K562 (cell line): ENCODE data around the gene JHY. TPM values are rescaled to one million over a fixed set of nuclear protein-coding genes. Genes with fewer than 3 reads are reported as not detected.

Source experiments
- ATAC-seq: fragments of 200-7000 bp; cut with Tn5 transposase; 3 replicates; pipeline ENCODE4 v1.9.1; 2020; ENCODE audit warnings: moderate library complexity
- BruUV-seq: library from RNA; stranded (reverse); fragments of 400-500 nt; replicated peaks from 2 replicates; lab custom pipeline; 2021; lab: Mats Ljungman, UMichigan
- CTCF ChIA-PET: fragments of 300-600 bp; formaldehyde crosslinking; extraction: SDS; loops from one replicate; lab custom pipeline; 2021; ENCODE audit warnings: low intra/inter-chr PET ratio; lab: Yijun Ruan, JAX
- POLR2A ChIA-PET: fragments of 300-600, 350-650 bp; sonication (Branson Sonifier 250); formaldehyde crosslinking; extraction: SDS; loops from one replicate; lab custom pipeline; 2021; ENCODE audit warnings: antibody characterized with exemption, inconsistent platforms; lab: Yijun Ruan, JAX
- DNase-seq, 4 experiments: peaks; one replicate each; pipeline versions ENCODE4 v3.0.0 to v3.0.0-alpha.2; 2011 to 2018; ENCODE audit warnings: low spot score in 3 of 4, mixed read lengths in 3 of 4; ENCODE audit errors: extremely low read depth in 1 of 4
- FAIRE-seq: peaks from 2 replicates; lab custom pipeline; 2011; peaks lifted over from hg19 to GRCh38; lab: Jason Lieb, UNC
- H2AFZ ChIP-seq: 2 replicates; pipeline ENCODE4 v1.6.0; 2011; ENCODE audit warnings: low read depth, low read length, control low read depth, inconsistent platforms
- H3K27ac ChIP-seq: fragments of 200-600 bp; 3 replicates; pipeline ENCODE4 v1.8.0; 2011; ENCODE audit warnings: low read depth, mild to moderate bottlenecking, control low read depth, inconsistent platforms, low read length, moderate library complexity, mixed read lengths; ENCODE audit errors: extremely low read depth
- H3K27me3 ChIP-seq, 2 experiments: fragments of 300-600 bp in 1 of 2; 2 replicates in 1 of 2; 3 replicates in 1 of 2; pipeline versions ENCODE4 v1.6.0 to v1.8.0; 2011; ENCODE audit warnings: inconsistent platforms in 2 of 2, low read length in 2 of 2, mild to moderate bottlenecking in 1 of 2, mixed read lengths in 1 of 2, moderate library complexity in 1 of 2; ENCODE audit not compliant: control insufficient read depth in 2 of 2, insufficient read depth in 2 of 2
- H3K36me3 ChIP-seq: fragments of 300-600 bp; 3 replicates; pipeline ENCODE4 v1.8.0; 2011; ENCODE audit warnings: mild to moderate bottlenecking, low read length, inconsistent platforms; ENCODE audit not compliant: control insufficient read depth, insufficient read depth
- H3K4me1 ChIP-seq, 2 experiments: fragments of 200-600 bp in 1 of 2; replicated peaks in 1 of 2; 2 replicates in 1 of 2; 3 replicates in 1 of 2; pipeline versions ENCODE4 v1.5.1 to v1.8.0; 2011; ENCODE audit warnings: inconsistent platforms in 2 of 2, low read length in 2 of 2, mild to moderate bottlenecking in 1 of 2, mixed read lengths in 1 of 2, moderate library complexity in 1 of 2; ENCODE audit not compliant: control insufficient read depth in 2 of 2, insufficient read depth in 2 of 2
- H3K4me2 ChIP-seq: 2 replicates; pipeline ENCODE4 v1.6.1; 2011; ENCODE audit warnings: low read length, control low read depth, inconsistent platforms, mixed read lengths; ENCODE audit not compliant: insufficient read depth
- H3K4me3 ChIP-seq: fragments of 200-600 bp; sonication (generic), shearing (Covaris generic); 2 replicates; pipeline ENCODE4 v1.5.1; 2016; ENCODE audit warnings: control low read depth, inconsistent platforms
- H3K79me2 ChIP-seq: fragments of 200-600 bp; 3 replicates; pipeline ENCODE4 v1.8.0; 2011; ENCODE audit warnings: low read length, inconsistent platforms; ENCODE audit not compliant: control insufficient read depth, insufficient read depth
- H3K9ac ChIP-seq, 2 experiments: 2 replicates each; pipeline versions ENCODE4 v1.6.0 to v1.6.1; 2011; ENCODE audit warnings: low read depth in 2 of 2, low read length in 2 of 2, control low read depth in 1 of 2, inconsistent platforms in 1 of 2, mild to moderate bottlenecking in 1 of 2, mixed read lengths in 1 of 2; ENCODE audit not compliant: insufficient read depth in 1 of 2
- H3K9me1 ChIP-seq: one replicate; pipeline ENCODE4 v1.6.0; 2011; ENCODE audit warnings: inconsistent platforms, mild to moderate bottlenecking, low read length, moderate library complexity; ENCODE audit not compliant: control insufficient read depth, insufficient read depth
- H3K9me3 ChIP-seq: replicated peaks from 2 replicates; pipeline ENCODE4 v1.5.1; 2011; ENCODE audit warnings: low read depth, low read length, inconsistent platforms; ENCODE audit not compliant: control insufficient read depth, insufficient read depth
- H4K20me1 ChIP-seq: replicated peaks from 2 replicates; pipeline ENCODE4 v1.6.1; 2011; ENCODE audit warnings: low read length, inconsistent platforms, mixed read lengths; ENCODE audit not compliant: control insufficient read depth, insufficient read depth
- ATF1 ChIP-seq, 2 experiments: fragments of 450-650 bp in 1 of 2; IDR thresholded peaks; 2 replicates each; pipeline ENCODE4 v1.6.1; 2016; ENCODE audit warnings: missing compliant biosample characterization in 1 of 2, missing genetic modification characterization in 1 of 2
- CC2D1A ChIP-seq: fragments of 450-650 bp; IDR thresholded peaks from 2 replicates; pipeline ENCODE4 v1.6.1; 2017; ENCODE audit warnings: mild to moderate bottlenecking
- CEBPB ChIP-seq: fragments of 450-650 bp; IDR thresholded peaks from 2 replicates; pipeline ENCODE4 v1.6.1; 2016; ENCODE audit warnings: missing genetic modification characterization, missing compliant biosample characterization
- KHSRP ChIP-seq: fragments of 450-650 bp; IDR thresholded peaks from 2 replicates; pipeline ENCODE4 v1.6.1; 2017
- MAZ ChIP-seq, 2 experiments: fragments of 450-650 bp in 1 of 2; sonication (generic) in 1 of 2; formaldehyde crosslinking; IDR thresholded peaks in 1 of 2; conservative IDR thresholded peaks in 1 of 2; 2 replicates each; pipeline versions ENCODE4 v1.4.0 to v1.5.0; 2020; ENCODE audit warnings: mild to moderate bottlenecking in 1 of 2, missing genetic modification reagents in 1 of 2
- POLR3G ChIP-seq: IDR thresholded peaks from 2 replicates; pipeline ENCODE4 v1.6.1; 2011; ENCODE audit not compliant: insufficient read length, insufficient replicate concordance; ENCODE audit errors: extremely low read depth
- TCFL5 ChIP-seq: fragments of 250-450 bp; sonication (Bioruptor Pico); conservative IDR thresholded peaks from 2 replicates; pipeline ENCODE4 v1.6.1; 2021; ENCODE audit warnings: mild to moderate bottlenecking, moderate library complexity, matching md5 sums
- ZNF23 ChIP-seq: fragments of 250-450 bp; sonication (Bioruptor Pico); IDR thresholded peaks from 2 replicates; pipeline ENCODE4 v1.4.0; 2020; ENCODE audit warnings: mild to moderate bottlenecking
- ZNF384 ChIP-seq: IDR thresholded peaks from 2 replicates; pipeline ENCODE4 v1.6.1; 2012; ENCODE audit warnings: low read depth, low read length, improper control_type of control experiment
- WGBS: fragments of 100-300 bp; shearing (Covaris generic); methylation state at CpG from one replicate; pipeline ENCODE4 v1.1.6; 2016; ENCODE audit warnings: low coverage, mixed read lengths; ENCODE audit not compliant: insufficient coverage; ENCODE audit errors: missing lambda C conversion rate; 5-methylcytosine and 5-hydroxymethylcytosine counted together
- in situ Hi-C: fragments of 300-500 bp; cut with MboI; formaldehyde crosslinking; loops from 4 replicates; pipeline ENCODE4 v1.15.0; 2018; ENCODE audit warnings: inconsistent platforms, mixed read lengths
- intact Hi-C: fragments of 100-400 bp; cut with micrococcal nuclease; formaldehyde crosslinking; loops from 2 replicates; pipeline ENCODE4 v1.14.2; 2022
- polyA plus RNA-seq, 8 experiments: library from polyadenylated mRNA; depleted of rRNA in 4 of 8; stranded (reverse) in 5 of 8; unstranded in 3 of 8; fragments of >200 nt; fragmentation: Nextera tagmentation in 2 of 8; fragmentation: Illumina TruSeq in 1 of 8; extraction: Ambion mirVana in 2 of 8; extraction: Trizol in 1 of 8; gene quantifications; 2 replicates each; pipeline versions ENCODE4 v1.2.1 to v1.2.3, GENCODE V29; 2011 to 2014; ENCODE audit warnings: inconsistent platforms in 1 of 8, missing spikeins in 1 of 8
- total RNA-seq, 7 experiments: library from RNA; depleted of rRNA in 6 of 7; stranded (reverse); fragments of >200 nt in 6 of 7; fragmentation: Illumina TruSeq in 2 of 7; extraction: Trizol in 2 of 7; gene quantifications; 2 replicates each; pipeline versions ENCODE4 v1.2.1 to v1.2.3, GENCODE V29; 2011 to 2021; ENCODE audit warnings: low replicate concordance in 1 of 7
- TF ChIP-seq, protein P1 (sequence below): fragments of 450-650 bp; IDR thresholded peaks from 2 replicates; pipeline ENCODE4 v1.6.1; 2017; ENCODE audit warnings: antibody characterized with exemption, mild to moderate bottlenecking
- TF ChIP-seq, protein P2 (sequence below): IDR thresholded peaks from 2 replicates; pipeline ENCODE4 v1.6.1; 2011; ENCODE audit not compliant: insufficient read length; ENCODE audit errors: extremely low read depth
- TF ChIP-seq, protein P3 (sequence below): sonication (generic); formaldehyde crosslinking; IDR thresholded peaks from 2 replicates; pipeline ENCODE4 v1.8.1; 2023; ENCODE audit warnings: mild to moderate bottlenecking, missing genetic modification reagents

JHY gene
- total and polyA plus RNA-seq, 9 of the 15 experiments (the other 6 are each of a cell fraction or from before 2014, with no cell fraction given): not detected

GRCh38 chr11:122852074-122852795 lies 30.3 kb upstream of the JHY start:
- Histone ChIP-seq H3K4me2 (no peak overlapping the region), H3K9ac (no peak overlapping the region), H3K36me3 (no peaks in the 10 kb centered on the region), H3K9me3 (no peaks in the 10 kb centered on the region), H3K27me3 (no peaks in the 10 kb centered on the region; a peak in 2 of 5 replicates), H3K9me1 (no peaks in the 10 kb centered on the region), H4K20me1 (no peaks in the 10 kb centered on the region; the same call in 1 of the 2 replicates), H3K4me1 (no peaks in the 10 kb centered on the region; a peak in 1 of 5 replicates), H3K79me2 (no peaks in the 10 kb centered on the region), H2AFZ (no peak overlapping the region), H3K4me3 (no peak overlapping the region), H3K27ac (no peak overlapping the region)
- in situ Hi-C loops: no loop called here
- ATAC-seq (no peak), FAIRE-seq (no peak), DNase-seq (no peak)
- BruUV-seq: no TSS peak
- TF ChIP-seq, protein P1, sequence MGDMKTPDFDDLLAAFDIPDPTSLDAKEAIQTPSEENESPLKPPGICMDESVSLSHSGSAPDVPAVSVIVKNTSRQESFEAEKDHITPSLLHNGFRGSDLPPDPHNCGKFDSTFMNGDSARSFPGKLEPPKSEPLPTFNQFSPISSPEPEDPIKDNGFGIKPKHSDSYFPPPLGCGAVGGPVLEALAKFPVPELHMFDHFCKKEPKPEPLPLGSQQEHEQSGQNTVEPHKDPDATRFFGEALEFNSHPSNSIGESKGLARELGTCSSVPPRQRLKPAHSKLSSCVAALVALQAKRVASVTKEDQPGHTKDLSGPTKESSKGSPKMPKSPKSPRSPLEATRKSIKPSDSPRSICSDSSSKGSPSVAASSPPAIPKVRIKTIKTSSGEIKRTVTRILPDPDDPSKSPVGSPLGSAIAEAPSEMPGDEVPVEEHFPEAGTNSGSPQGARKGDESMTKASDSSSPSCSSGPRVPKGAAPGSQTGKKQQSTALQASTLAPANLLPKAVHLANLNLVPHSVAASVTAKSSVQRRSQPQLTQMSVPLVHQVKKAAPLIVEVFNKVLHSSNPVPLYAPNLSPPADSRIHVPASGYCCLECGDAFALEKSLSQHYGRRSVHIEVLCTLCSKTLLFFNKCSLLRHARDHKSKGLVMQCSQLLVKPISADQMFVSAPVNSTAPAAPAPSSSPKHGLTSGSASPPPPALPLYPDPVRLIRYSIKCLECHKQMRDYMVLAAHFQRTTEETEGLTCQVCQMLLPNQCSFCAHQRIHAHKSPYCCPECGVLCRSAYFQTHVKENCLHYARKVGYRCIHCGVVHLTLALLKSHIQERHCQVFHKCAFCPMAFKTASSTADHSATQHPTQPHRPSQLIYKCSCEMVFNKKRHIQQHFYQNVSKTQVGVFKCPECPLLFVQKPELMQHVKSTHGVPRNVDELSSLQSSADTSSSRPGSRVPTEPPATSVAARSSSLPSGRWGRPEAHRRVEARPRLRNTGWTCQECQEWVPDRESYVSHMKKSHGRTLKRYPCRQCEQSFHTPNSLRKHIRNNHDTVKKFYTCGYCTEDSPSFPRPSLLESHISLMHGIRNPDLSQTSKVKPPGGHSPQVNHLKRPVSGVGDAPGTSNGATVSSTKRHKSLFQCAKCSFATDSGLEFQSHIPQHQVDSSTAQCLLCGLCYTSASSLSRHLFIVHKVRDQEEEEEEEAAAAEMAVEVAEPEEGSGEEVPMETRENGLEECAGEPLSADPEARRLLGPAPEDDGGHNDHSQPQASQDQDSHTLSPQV: no peak
- TF ChIP-seq ZNF23 (CRISPR knock-in tag) (no peak), TCFL5 (CRISPR knock-in tag) (no peak), ZNF384 (no peak), ATF1 (CRISPR knock-in tag; IDR thresholded peaks at IDR 0.05) (no peak), ATF1 (tag; IDR thresholded peaks at IDR 0.05) (no peak), POLR3G (no peak), CEBPB (tag) (no peak), CC2D1A (no peak), MAZ (CRISPR knock-in tag; conservative IDR thresholded peaks at IDR 0.05 in 1 of 2, IDR thresholded peaks at IDR 0.05 in 1 of 2) (no peak), KHSRP (no peak)
- TF ChIP-seq, protein P2, sequence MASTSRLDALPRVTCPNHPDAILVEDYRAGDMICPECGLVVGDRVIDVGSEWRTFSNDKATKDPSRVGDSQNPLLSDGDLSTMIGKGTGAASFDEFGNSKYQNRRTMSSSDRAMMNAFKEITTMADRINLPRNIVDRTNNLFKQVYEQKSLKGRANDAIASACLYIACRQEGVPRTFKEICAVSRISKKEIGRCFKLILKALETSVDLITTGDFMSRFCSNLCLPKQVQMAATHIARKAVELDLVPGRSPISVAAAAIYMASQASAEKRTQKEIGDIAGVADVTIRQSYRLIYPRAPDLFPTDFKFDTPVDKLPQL: no peak
- TF ChIP-seq, protein P3, sequence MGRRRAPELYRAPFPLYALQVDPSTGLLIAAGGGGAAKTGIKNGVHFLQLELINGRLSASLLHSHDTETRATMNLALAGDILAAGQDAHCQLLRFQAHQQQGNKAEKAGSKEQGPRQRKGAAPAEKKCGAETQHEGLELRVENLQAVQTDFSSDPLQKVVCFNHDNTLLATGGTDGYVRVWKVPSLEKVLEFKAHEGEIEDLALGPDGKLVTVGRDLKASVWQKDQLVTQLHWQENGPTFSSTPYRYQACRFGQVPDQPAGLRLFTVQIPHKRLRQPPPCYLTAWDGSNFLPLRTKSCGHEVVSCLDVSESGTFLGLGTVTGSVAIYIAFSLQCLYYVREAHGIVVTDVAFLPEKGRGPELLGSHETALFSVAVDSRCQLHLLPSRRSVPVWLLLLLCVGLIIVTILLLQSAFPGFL (CRISPR knock-in tag): no peak
- intact Hi-C loops: loop anchor here (5.0 kb wide), 1 partner anchor 55 kb away; no protein-coding TSS in a partner anchor
- ChIA-PET POLR2A (interaction anchor here (1.0 kb wide), 1 partner anchor 10 kb away, joined by 3 read pairs; no protein-coding TSS in a partner anchor), CTCF (no interaction called here)
- WGBS: 10% methylated on average over 9 of the region's 10 CpGs
